Keratinocyte (primary cell): ENCODE results near the gene SMTN.

Experiments used
- CTCF ChIP-seq, 3 experiments: IDR thresholded peaks in 1 of 3; conservative IDR thresholded peaks in 1 of 3; optimal IDR thresholded peaks in 1 of 3; 2 replicates in 2 of 3; 3 replicates in 1 of 3; pipeline versions ENCODE3 to v1.5.1; 2011; ENCODE audit warnings: low read length in 3 of 3, mild to moderate bottlenecking in 3 of 3, moderate library complexity in 2 of 3, control low read depth in 1 of 3, inconsistent platforms in 1 of 3; ENCODE audit not compliant: insufficient read depth in 2 of 3; ENCODE audit errors: extremely low read depth in 1 of 3
- EZH2 ChIP-seq: IDR thresholded peaks from one replicate; pipeline ENCODE4 v1.6.1; 2012; ENCODE audit warnings: inconsistent platforms, mild to moderate bottlenecking, low read length, moderate library complexity

- TF ChIP-seq CTCF (optimal IDR thresholded peaks at IDR 0.05 in 1 of 3, IDR thresholded peaks at IDR 0.05 in 1 of 3, conservative IDR thresholded peaks at IDR 0.05 in 1 of 3; ENCODE audit: extremely low read depth in 1 of 3, insufficient read depth in 2 of 3, low read length in 3 of 3) (no peak), EZH2 (no peak)
These were observed 25.4 kb upstream of the SMTN start for GRCh38 chr22:31055635-31056159.
